Measurements from ENCODE around the gene APBB2.

APBB2 gene

GRCh38 chr4:41214136-41214824 is at the start of gene APBB2:
Gene APBB2, minus strand, starts transcription at chr4:41214542. Its CDS starts 181,288 bp downstream, at chr4:41033254.
- DNase-seq (ENCODE audit: low spot score) = peak; percentile 97

GRCh38 chr4:41262198-41262597 is 47.9 kb upstream of the APBB2 start:
- DNase-seq (ENCODE audit: low spot score) = no peak

GRCh38 chr4:41260116-41260733 is 45.9 kb upstream of the APBB2 start:
- no peak for DNase-seq (ENCODE audit: low spot score)

- DNase-seq (ENCODE audit: low spot score) = no peak
Measured at GRCh38 chr4:41258783-41259182, 44.4 kb upstream of the APBB2 start.

GRCh38 chr4:41257906-41258305 is 43.6 kb upstream of the APBB2 start:
- DNase-seq (ENCODE audit: low spot score) = no peak

GRCh38 chr4:41257257-41257901 is 43.0 kb upstream of the APBB2 start:
- DNase-seq (ENCODE audit: low spot score) = peak; percentile 68

- peak; percentile 82 for DNase-seq (ENCODE audit: low spot score)
Measured at GRCh38 chr4:41256740-41257256, 42.5 kb upstream of the APBB2 start, which contains the start of gene UCHL1. Gene UCHL1, plus strand, starts transcription at chr4:41256928. Its CDS starts 49 bp downstream, at chr4:41256977.

GRCh38 chr4:41256131-41256739 is 41.9 kb upstream of the APBB2 start:
- DNase-seq (ENCODE audit: low spot score) = no peak

GRCh38 chr4:41245983-41246382 is 31.6 kb upstream of the APBB2 start:
- no peak for DNase-seq (ENCODE audit: low spot score)

- no peak for DNase-seq (ENCODE audit: low spot score)
Measured at GRCh38 chr4:41241919-41242318, 27.6 kb upstream of the APBB2 start.

GRCh38 chr4:41236508-41236907 is 22.2 kb upstream of the APBB2 start:
- no peak for DNase-seq (ENCODE audit: low spot score)

- DNase-seq (ENCODE audit: low spot score) = no peak
Measured at GRCh38 chr4:41236032-41236431, 21.7 kb upstream of the APBB2 start.

GRCh38 chr4:41232856-41233255 is 18.5 kb upstream of the APBB2 start:
- no peak for DNase-seq (ENCODE audit: low spot score)

GRCh38 chr4:41232406-41232805 is 18.1 kb upstream of the APBB2 start:
- no peak for DNase-seq (ENCODE audit: low spot score)

GRCh38 chr4:41227902-41228301 is 13.6 kb upstream of the APBB2 start:
- DNase-seq (ENCODE audit: low spot score) = no peak

- no peak for DNase-seq (ENCODE audit: low spot score)
Measured at GRCh38 chr4:41221850-41222645, 7.7 kb upstream of the APBB2 start.

GRCh38 chr4:41219421-41219950 is 5.1 kb upstream of the APBB2 start:
- DNase-seq (ENCODE audit: low spot score) = no peak

GRCh38 chr4:41218703-41219102 is 4.4 kb upstream of the APBB2 start:
- DNase-seq (ENCODE audit: low spot score) = no peak

GRCh38 chr4:41217374-41217773 is 3.0 kb upstream of the APBB2 start:
- DNase-seq (ENCODE audit: low spot score) = no peak

GRCh38 chr4:41217020-41217333 is 2.6 kb upstream of the APBB2 start:
- DNase-seq (ENCODE audit: low spot score) = no peak

GRCh38 chr4:41216294-41217019 is 2.1 kb upstream of the APBB2 start:
- DNase-seq (ENCODE audit: low spot score) = peak; percentile 87

All from left forelimb (tissue), 1 donor.